GM18498 (cell line): ENCODE data around the gene HOATZ.

Experiments
- ATAC-seq: cut with Tn5 transposase; IDR thresholded peaks from one replicate; pipeline ENCODE4 v1.9.1; 2021; ENCODE audit warnings: mild to moderate bottlenecking, moderate library complexity; ENCODE audit not compliant: unreplicated experiment

Gene HOATZ

GRCh38 chr11:111575740-111576139 lies 61.2 kb downstream of the HOATZ start:
- no peak for ATAC-seq

DNA sequence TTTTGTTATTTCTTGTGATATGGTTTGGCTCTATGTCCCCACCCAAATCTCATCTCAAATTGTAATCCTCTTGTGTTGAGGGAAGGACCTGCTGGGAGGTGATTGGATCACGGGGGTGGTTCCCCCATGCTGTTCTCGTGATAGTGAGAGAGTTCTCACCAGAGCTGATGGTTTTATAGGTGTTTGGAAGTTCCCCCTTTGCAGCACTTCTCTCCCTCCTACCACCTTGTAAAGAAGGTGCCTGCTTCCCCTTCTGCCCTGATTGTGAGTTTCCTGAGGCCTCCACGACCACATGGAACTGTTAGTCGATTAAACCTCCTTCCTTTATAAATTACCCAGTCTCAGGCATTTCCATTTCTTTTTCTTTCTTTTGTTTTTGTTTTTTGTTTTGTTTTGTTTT lies 63.2 kb downstream of the HOATZ start:
- no peak for ATAC-seq

GRCh38 chr11:111581341-111581740 lies 66.8 kb downstream of the HOATZ start:
- ATAC-seq, result no peak

- no peak for ATAC-seq
These were observed 67.6 kb downstream of the HOATZ start for GRCh38 chr11:111582163-111582562.

DNA sequence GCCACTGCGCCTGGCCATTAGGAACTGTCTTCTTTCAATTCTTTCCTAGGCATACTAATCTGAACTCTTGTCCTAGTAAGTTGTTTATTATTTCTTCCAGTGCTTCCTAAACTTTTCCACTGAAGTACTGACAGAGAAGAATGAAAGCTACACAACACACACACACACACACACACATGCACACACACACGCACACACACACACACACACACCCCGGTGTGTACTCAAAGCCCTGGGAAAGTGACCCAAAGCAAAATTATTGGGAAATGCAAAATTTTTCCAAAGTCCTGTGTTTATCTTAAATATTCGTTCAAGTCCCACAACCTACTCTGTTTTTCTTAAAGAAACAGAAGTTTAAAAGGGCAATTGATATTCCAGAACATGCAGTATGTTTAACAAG lies 68.3 kb downstream of the HOATZ start:
- no peak for ATAC-seq

DNA sequence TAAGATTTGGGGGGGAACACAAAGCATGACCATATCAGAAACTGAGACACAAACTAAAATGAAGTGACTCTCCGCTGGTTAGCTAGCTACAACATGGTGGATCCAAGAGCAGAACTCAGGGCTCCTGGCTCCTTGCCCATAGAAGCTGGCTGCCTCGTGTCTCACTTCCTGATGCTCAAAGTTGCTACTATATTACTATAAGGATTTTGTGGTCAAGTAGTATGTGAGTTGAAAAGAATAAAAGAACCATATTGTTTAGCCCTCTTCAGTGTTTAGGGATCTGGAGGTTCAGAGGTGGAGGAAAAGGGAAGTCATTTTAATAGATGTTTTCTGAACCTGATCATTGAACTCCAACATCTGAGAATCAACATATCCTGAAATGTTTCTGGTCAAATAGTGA lies 70.8 kb downstream of the HOATZ start:
- ATAC-seq, result no peak

GRCh38 chr11:111586388-111586831 lies 71.8 kb downstream of the HOATZ start:
- no peak for ATAC-seq
